MM.1S (cell line): ENCODE data around the gene CLOCK.

Experiments used
- DNase-seq: peaks from one replicate; pipeline ENCODE4 v3.0.0-alpha.2; 2015
- H2AFZ ChIP-seq: fragments of 300-600 bp; sonication (generic); 2 replicates; pipeline ENCODE4 v1.6.0; 2016; ENCODE audit warnings: antibody characterized with exemption, low read length
- H3F3A ChIP-seq: fragments of 300-600 bp; sonication (generic); 2 replicates; pipeline ENCODE4 v1.6.1; 2016; ENCODE audit warnings: mild to moderate bottlenecking, antibody characterized with exemption, low read length, moderate library complexity, mixed read lengths; ENCODE audit not compliant: insufficient read depth
- H3K27ac ChIP-seq: fragments of 300-600 bp; sonication (generic); 2 replicates; pipeline ENCODE4 v1.5.1; 2016; ENCODE audit warnings: mild to moderate bottlenecking, low read length
- H3K27me3 ChIP-seq: fragments of 300-600 bp; sonication (generic); replicated peaks from 2 replicates; pipeline ENCODE4 v1.6.0; 2016; ENCODE audit warnings: low read length; ENCODE audit not compliant: insufficient read depth
- H3K36me3 ChIP-seq: fragments of 300-600 bp; sonication (generic); replicated peaks from 2 replicates; pipeline ENCODE4 v1.6.1; 2016; ENCODE audit warnings: mild to moderate bottlenecking, low read length, mixed read lengths; ENCODE audit not compliant: insufficient read depth
- H3K4me1 ChIP-seq: fragments of 300-600 bp; sonication (generic); 2 replicates; pipeline ENCODE4 v1.6.1; 2016; ENCODE audit warnings: low read length, mixed read lengths
- H3K4me2 ChIP-seq: fragments of 300-600 bp; sonication (generic); 2 replicates; pipeline ENCODE4 v1.6.0; 2016; ENCODE audit warnings: low read depth, low read length
- H3K4me3 ChIP-seq: fragments of 300-600 bp; sonication (generic); 2 replicates; pipeline ENCODE4 v1.5.1; 2016; ENCODE audit warnings: low read length, mixed read lengths
- H3K79me2 ChIP-seq: fragments of 300-600 bp; sonication (generic); 2 replicates; pipeline ENCODE4 v1.6.1; 2016; ENCODE audit warnings: mixed run types, low read length, mixed read lengths
- H3K9ac ChIP-seq: fragments of 300-600 bp; sonication (generic); 2 replicates; pipeline ENCODE4 v1.6.1; 2016; ENCODE audit warnings: low read length, mixed read lengths
- H3K9me2 ChIP-seq: fragments of 300-600 bp; sonication (generic); replicated peaks from 2 replicates; pipeline ENCODE4 v1.6.1; 2016; ENCODE audit warnings: mild to moderate bottlenecking, low read length, mixed read lengths; ENCODE audit not compliant: insufficient read depth
- H3K9me3 ChIP-seq: fragments of 300-600 bp; sonication (generic); replicated peaks from 2 replicates; pipeline ENCODE4 v1.6.1; 2016; ENCODE audit warnings: mild to moderate bottlenecking, low read length, mixed read lengths; ENCODE audit not compliant: insufficient read depth
- H4K20me1 ChIP-seq: fragments of 300-600 bp; sonication (generic); 2 replicates; pipeline ENCODE4 v1.6.1; 2016; ENCODE audit warnings: mild to moderate bottlenecking, low read length, moderate library complexity, mixed read lengths; ENCODE audit not compliant: insufficient read depth
- CTCF ChIP-seq: fragments of 300-600 bp; sonication (generic); IDR thresholded peaks from 2 replicates; pipeline ENCODE4 v1.5.1; 2016; ENCODE audit warnings: antibody characterized with exemption, low read length, mixed read lengths
- EZH2 ChIP-seq: fragments of 300-600 bp; sonication (generic); optimal IDR thresholded peaks from 2 replicates; pipeline ENCODE3; 2017; ENCODE audit warnings: low read depth, mild to moderate bottlenecking, antibody characterized with exemption, low read length, mixed read lengths
- EZH2phosphoT487 ChIP-seq: fragments of 300-600 bp; sonication (generic); IDR thresholded peaks from 2 replicates; pipeline ENCODE4 v1.6.1; 2018; ENCODE audit warnings: antibody characterized with exemption, low read length

Gene CLOCK

GRCh38 chr4:55549888-55550287, 3.2 kb upstream of the CLOCK start:
- H3K9me2 ChIP-seq, result no peaks in the 10 kb centered on the region
- no peaks in the 10 kb centered on the region for H3K9me3 ChIP-seq
- H4K20me1 ChIP-seq, result no peaks in the 10 kb centered on the region
- DNase-seq, result no peak
- H3K36me3 ChIP-seq, result no peaks in the 10 kb centered on the region
- no peak overlapping the region for H3K9ac ChIP-seq
- no peak overlapping the region for H3K27ac ChIP-seq
- TF ChIP-seq EZH2 (no peak), CTCF (no peak), EZH2phosphoT487 (no peak)
- H3F3A ChIP-seq, result peaks cover 23% of the 10 kb centered on the region
- H3K4me1 ChIP-seq, result peaks cover 5% of the 10 kb centered on the region
- H2AFZ ChIP-seq, result no peak overlapping the region
- no peak overlapping the region for H3K4me3 ChIP-seq
- no peaks in the 10 kb centered on the region for H3K27me3 ChIP-seq
- H3K79me2 ChIP-seq, result peaks cover 6% of the 10 kb centered on the region
- no peak overlapping the region for H3K4me2 ChIP-seq

- no peak overlapping the region; the same call in 1 of the 2 replicates for H2AFZ ChIP-seq
- no peaks in the 10 kb centered on the region for H4K20me1 ChIP-seq
- no peak for DNase-seq
- peak overlapping the region; percentile 91 for H3K4me2 ChIP-seq
- peaks cover 23% of the 10 kb centered on the region for H3F3A ChIP-seq
- no peak for TF ChIP-seq EZH2
- no peak for TF ChIP-seq CTCF
- no peak for TF ChIP-seq EZH2phosphoT487
- H3K36me3 ChIP-seq, result no peaks in the 10 kb centered on the region
- H3K4me1 ChIP-seq, result peaks cover 9% of the 10 kb centered on the region
- H3K27me3 ChIP-seq, result no peaks in the 10 kb centered on the region
- no peaks in the 10 kb centered on the region for H3K9me2 ChIP-seq
- peak overlapping the region; percentile 78; the same call in 1 of the 2 replicates for H3K9ac ChIP-seq
- H3K9me3 ChIP-seq, result no peaks in the 10 kb centered on the region
- peaks cover 26% of the 10 kb centered on the region for H3K79me2 ChIP-seq
- H3K27ac ChIP-seq, result no peak overlapping the region
- H3K4me3 ChIP-seq, result peak overlapping the region; percentile 74
Measured at GRCh38 chr4:55547918-55548317, 1.2 kb upstream of the CLOCK start.

- no peaks in the 10 kb centered on the region for H3K36me3 ChIP-seq
- no peaks in the 10 kb centered on the region for H3K9me2 ChIP-seq
- H3K4me2 ChIP-seq, result peak overlapping the region; percentile 91
- peaks cover 23% of the 10 kb centered on the region for H3F3A ChIP-seq
- no peaks in the 10 kb centered on the region for H4K20me1 ChIP-seq
- no peaks in the 10 kb centered on the region for H3K27me3 ChIP-seq
- no peak for TF ChIP-seq EZH2phosphoT487
- no peak for TF ChIP-seq EZH2
- TF ChIP-seq CTCF, result no peak
- H3K4me1 ChIP-seq, result peaks cover 9% of the 10 kb centered on the region
- peak overlapping the region; percentile 90 for H2AFZ ChIP-seq
- H3K27ac ChIP-seq, result no peak overlapping the region; the same call in 1 of the 2 replicates
- peaks cover 31% of the 10 kb centered on the region for H3K79me2 ChIP-seq
- H3K9ac ChIP-seq, result peak overlapping the region; percentile 78; the same call in 1 of the 2 replicates
- no peaks in the 10 kb centered on the region for H3K9me3 ChIP-seq
- peak overlapping the region; percentile 74 for H3K4me3 ChIP-seq
- no peak for DNase-seq
Measured at GRCh38 chr4:55547466-55547770, 709 bp upstream of the CLOCK start.

GRCh38 chr4:55546506-55546755, 278 bp downstream of the CLOCK start:
- Histone ChIP-seq H3F3A (peaks cover 23% of the 10 kb centered on the region), H3K27me3 (no peaks in the 10 kb centered on the region), H3K79me2 (peaks cover 39% of the 10 kb centered on the region), H3K36me3 (no peaks in the 10 kb centered on the region), H3K9me2 (no peaks in the 10 kb centered on the region), H3K4me1 (peaks cover 9% of the 10 kb centered on the region), H3K9ac (peak overlapping the region; percentile 78), H3K4me2 (peak overlapping the region; percentile 91; the same call in 1 of the 2 replicates), H4K20me1 (no peaks in the 10 kb centered on the region), H3K27ac (peak overlapping the region; percentile 86; the same call in 1 of the 2 replicates), H3K4me3 (peak overlapping the region; percentile 74), H2AFZ (peak overlapping the region; percentile 90), H3K9me3 (no peaks in the 10 kb centered on the region)
- TF ChIP-seq EZH2phosphoT487, result no peak
- no peak for TF ChIP-seq CTCF
- no peak for TF ChIP-seq EZH2
- no peak for DNase-seq
